ENCODE measurements around the gene PPP1R3G. TPM values are rescaled to one million over a fixed set of nuclear protein-coding genes. Genes with fewer than 3 reads are reported as not detected.

The PPP1R3G gene
- total RNA-seq: 2.1 and 2.2 TPM in 2 replicates

GRCh38 chr6:5084781-5085647, at the start of gene PPP1R3G:
Gene PPP1R3G, plus strand, starts transcription at chr6:5085341. Its CDS starts 145 bp downstream, at chr6:5085486.

Other genes starting within 250 kb of the PPP1R3G start
- gene RPP40, start 81.3 kb upstream of the PPP1R3G start, total RNA-seq: 14.9 and 15.9 TPM in 2 replicates
- gene LYRM4, start 175.6 kb downstream of the PPP1R3G start, total RNA-seq: 14.1 and 16.6 TPM in 2 replicates
- gene FARS2, start 176.2 kb downstream of the PPP1R3G start, total RNA-seq: 20.4 and 21.7 TPM in 2 replicates

All from articular chondrocyte of knee joint (primary cell).